ENCODE results near the gene HDAC7. TPM values are rescaled to one million over a fixed set of nuclear protein-coding genes. Genes with fewer than 3 reads are reported as not detected.
A peak's percentile ranks its signal among the peaks of the same experiment; 100 is the strongest.

HDAC7 gene
- total RNA-seq, 1 donor from 2014 or later: 76.0 TPM

- Mint-ChIP-seq H3K36me3 (ENCODE audit: low read depth) (peaks cover 3% of the 10 kb centered on the region), H3K27ac (ENCODE audit: unreplicated experiment) (peak overlapping the region; percentile 68), H3K4me1 (peaks cover 20% of the 10 kb centered on the region), H3K9me3 (no peaks in the 10 kb centered on the region), H3K4me3 (no peak overlapping the region), H3K27me3 (ENCODE audit: low read depth) (peaks cover 3% of the 10 kb centered on the region)
- no peak for DNase-seq (ENCODE audit: low read depth, low spot score)
- TF ChIP-seq CTCF (conservative IDR thresholded peaks at IDR 0.05): no peak
Observed at GRCh38 chr12:47781479-47782371, 38.0 kb downstream of the HDAC7 start.

GRCh38 chr12:47779943-47780504 is 39.7 kb downstream of the HDAC7 start:
- H3K9me3 Mint-ChIP-seq: no peaks in the 10 kb centered on the region
- TF ChIP-seq CTCF (conservative IDR thresholded peaks at IDR 0.05): no peak
- H3K27ac Mint-ChIP-seq (ENCODE audit: unreplicated experiment): no peak overlapping the region
- DNase-seq (ENCODE audit: low read depth, low spot score): no peak
- H3K27me3 Mint-ChIP-seq (ENCODE audit: low read depth): peaks cover 6% of the 10 kb centered on the region
- H3K4me3 Mint-ChIP-seq: no peak overlapping the region
- peaks cover 3% of the 10 kb centered on the region for H3K36me3 Mint-ChIP-seq (ENCODE audit: low read depth)
- peaks cover 30% of the 10 kb centered on the region for H3K4me1 Mint-ChIP-seq

- H3K27me3 Mint-ChIP-seq (ENCODE audit: low read depth): peaks cover 8% of the 10 kb centered on the region
- no peaks in the 10 kb centered on the region for H3K9me3 Mint-ChIP-seq
- TF ChIP-seq CTCF (conservative IDR thresholded peaks at IDR 0.05): peak; percentile 98
- peaks cover 36% of the 10 kb centered on the region for H3K4me1 Mint-ChIP-seq
- peak overlapping the region; percentile 70 for H3K4me3 Mint-ChIP-seq
- no peak overlapping the region for H3K27ac Mint-ChIP-seq (ENCODE audit: unreplicated experiment)
- H3K36me3 Mint-ChIP-seq (ENCODE audit: low read depth): peaks cover 3% of the 10 kb centered on the region
- peak; percentile 98 for DNase-seq (ENCODE audit: low read depth, low spot score)
Observed at GRCh38 chr12:47779301-47779942, 40.3 kb downstream of the HDAC7 start.

- H3K27me3 Mint-ChIP-seq (ENCODE audit: low read depth): peaks cover 8% of the 10 kb centered on the region
- peak overlapping the region; percentile 70 for H3K4me3 Mint-ChIP-seq
- no peak for DNase-seq (ENCODE audit: low read depth, low spot score)
- peaks cover 41% of the 10 kb centered on the region for H3K4me1 Mint-ChIP-seq
- no peak for TF ChIP-seq CTCF (conservative IDR thresholded peaks at IDR 0.05)
- no peaks in the 10 kb centered on the region for H3K9me3 Mint-ChIP-seq
- no peak overlapping the region for H3K27ac Mint-ChIP-seq (ENCODE audit: unreplicated experiment)
- peaks cover 3% of the 10 kb centered on the region for H3K36me3 Mint-ChIP-seq (ENCODE audit: low read depth)
Observed at GRCh38 chr12:47778881-47779280, 40.8 kb downstream of the HDAC7 start.

GRCh38 chr12:47777741-47778558 is 41.8 kb downstream of the HDAC7 start:
- Mint-ChIP-seq H3K27ac (ENCODE audit: unreplicated experiment) (no peak overlapping the region), H3K4me3 (peak overlapping the region; percentile 58), H3K27me3 (ENCODE audit: low read depth) (peaks cover 8% of the 10 kb centered on the region), H3K4me1 (peaks cover 44% of the 10 kb centered on the region), H3K36me3 (ENCODE audit: low read depth) (peaks cover 3% of the 10 kb centered on the region), H3K9me3 (no peaks in the 10 kb centered on the region)
- DNase-seq (ENCODE audit: low read depth, low spot score): no peak
- no peak for TF ChIP-seq CTCF (conservative IDR thresholded peaks at IDR 0.05)
